ENCODE data around the gene DRD4.

DNA sequence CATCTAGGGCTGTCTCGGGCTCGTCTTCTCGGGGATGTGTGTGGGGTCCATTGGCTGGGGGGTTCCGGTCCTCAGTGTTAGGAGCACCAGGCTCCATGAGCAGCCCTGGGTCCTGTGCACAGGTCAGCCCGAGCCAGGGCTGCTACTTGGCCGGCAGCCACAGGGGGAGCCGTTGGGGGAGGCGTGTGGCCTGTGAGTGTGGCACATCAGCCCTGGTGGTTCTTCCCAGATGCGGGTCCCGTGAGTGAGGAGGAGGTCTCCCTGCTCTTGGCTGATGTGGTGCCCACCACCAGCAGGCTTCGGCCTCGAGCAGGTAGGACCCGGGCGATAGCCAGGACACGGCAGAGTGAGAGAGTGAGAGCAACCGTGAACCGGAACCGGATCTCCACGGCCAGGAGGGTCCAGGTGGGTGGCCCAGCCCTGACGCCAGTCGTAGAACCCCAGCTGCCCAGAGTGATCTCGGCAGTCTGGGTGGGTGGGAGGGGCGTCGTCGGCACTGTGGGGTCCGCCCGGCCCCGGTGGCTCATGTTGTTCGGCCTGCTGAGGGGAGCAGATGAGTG lies 39.8 kb upstream of the DRD4 start:
- TF ChIP-seq, protein P1, sequence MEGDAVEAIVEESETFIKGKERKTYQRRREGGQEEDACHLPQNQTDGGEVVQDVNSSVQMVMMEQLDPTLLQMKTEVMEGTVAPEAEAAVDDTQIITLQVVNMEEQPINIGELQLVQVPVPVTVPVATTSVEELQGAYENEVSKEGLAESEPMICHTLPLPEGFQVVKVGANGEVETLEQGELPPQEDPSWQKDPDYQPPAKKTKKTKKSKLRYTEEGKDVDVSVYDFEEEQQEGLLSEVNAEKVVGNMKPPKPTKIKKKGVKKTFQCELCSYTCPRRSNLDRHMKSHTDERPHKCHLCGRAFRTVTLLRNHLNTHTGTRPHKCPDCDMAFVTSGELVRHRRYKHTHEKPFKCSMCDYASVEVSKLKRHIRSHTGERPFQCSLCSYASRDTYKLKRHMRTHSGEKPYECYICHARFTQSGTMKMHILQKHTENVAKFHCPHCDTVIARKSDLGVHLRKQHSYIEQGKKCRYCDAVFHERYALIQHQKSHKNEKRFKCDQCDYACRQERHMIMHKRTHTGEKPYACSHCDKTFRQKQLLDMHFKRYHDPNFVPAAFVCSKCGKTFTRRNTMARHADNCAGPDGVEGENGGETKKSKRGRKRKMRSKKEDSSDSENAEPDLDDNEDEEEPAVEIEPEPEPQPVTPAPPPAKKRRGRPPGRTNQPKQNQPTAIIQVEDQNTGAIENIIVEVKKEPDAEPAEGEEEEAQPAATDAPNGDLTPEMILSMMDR (IDR thresholded peaks at IDR 0.05) = no peak
- TF ChIP-seq POLR2A (IDR thresholded peaks at IDR 0.05) = no peak

Measured in thyroid gland (tissue), 4 donors.